Activated CD4-positive, alpha-beta T cell treated with anti-CD3 and anti-CD28 coated beads, Interleukin-2, Interleukin-4, amounts not matched to agents 100 ng/mL and 50 ng/mL, durations not matched to agents 16 hours and 8 hours (primary cell): Measurements from ENCODE around the gene ATXN3.

Experiments used
- DNase-seq: peaks from one replicate; pipeline ENCODE4 v3.0.0-alpha.2; 2020; ENCODE audit warnings: low spot score

The ATXN3 gene

DNA sequence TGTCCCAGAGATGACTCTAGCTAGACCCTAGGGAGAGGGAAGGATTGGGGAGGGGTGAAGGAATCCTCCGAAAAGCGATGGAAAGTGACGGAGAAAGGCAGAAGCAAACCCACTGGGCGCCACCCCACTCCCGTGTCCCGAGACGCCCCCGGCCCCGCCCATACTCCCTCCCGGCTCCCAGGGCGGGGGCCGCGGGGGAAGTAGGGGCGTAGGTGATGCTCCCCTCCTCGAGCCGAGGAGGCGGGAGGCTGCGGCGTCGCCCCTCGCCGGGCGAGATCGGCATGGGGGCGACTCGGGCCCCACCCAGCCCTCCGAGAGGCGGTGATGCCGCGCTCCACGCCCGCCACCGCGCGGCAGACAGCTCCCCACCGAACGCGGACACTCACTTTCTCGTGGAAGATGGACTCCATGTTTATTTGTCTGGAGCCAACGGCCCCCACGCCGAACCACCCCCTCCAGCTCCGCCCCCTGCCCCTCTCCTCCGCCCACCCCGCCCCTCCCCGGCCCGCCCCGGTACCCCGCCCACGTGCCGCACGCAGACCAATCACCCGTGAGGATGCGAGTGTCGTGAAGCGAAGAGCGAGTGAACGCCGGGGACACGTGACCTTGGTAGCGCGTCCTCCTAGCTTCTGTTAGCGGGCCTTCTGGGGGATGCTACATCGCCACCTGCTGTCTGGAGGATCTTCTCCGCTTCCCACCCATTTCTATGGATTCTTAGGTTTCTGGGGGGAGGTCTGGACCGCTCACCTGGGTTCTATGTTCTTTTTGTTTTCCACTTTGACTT, at the start of gene ATXN3:
TSS of gene ATXN3 (minus strand) at position 440 of the 784 bp plus-strand sequence. CDS start at position 410, 30 bp downstream.
- peak; percentile 98 for DNase-seq

DNA sequence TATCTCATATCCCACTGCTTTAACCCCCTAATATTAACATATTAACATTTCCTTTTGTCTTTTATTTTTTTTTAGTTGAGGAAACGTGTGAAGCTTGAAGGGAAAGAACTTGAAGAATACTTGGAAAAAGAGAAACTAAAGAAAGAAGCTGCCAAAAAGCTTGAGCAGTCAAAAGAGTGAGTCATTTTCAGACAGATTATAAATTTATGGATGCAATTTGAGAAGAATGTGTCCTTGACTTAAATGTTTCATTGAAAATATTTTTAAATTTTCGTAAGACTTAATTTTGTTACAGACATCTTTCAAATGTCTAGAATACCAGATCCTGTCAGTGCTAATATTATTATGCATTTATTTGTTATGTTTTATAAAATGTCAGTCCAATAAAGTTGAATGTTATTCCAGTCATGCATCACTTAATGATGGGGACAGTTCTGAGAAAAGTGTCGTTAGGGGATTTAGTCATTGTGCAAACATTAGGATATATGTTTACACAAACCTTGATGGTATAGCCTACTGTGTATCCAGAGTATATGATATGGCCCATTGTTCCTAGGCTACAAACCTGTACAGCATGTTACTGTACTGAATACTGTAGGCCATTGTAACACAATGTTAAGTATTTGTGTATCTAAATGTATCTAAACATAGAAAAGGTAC, 48.0 kb upstream of the ATXN3 start:
- DNase-seq, result no peak

DNA sequence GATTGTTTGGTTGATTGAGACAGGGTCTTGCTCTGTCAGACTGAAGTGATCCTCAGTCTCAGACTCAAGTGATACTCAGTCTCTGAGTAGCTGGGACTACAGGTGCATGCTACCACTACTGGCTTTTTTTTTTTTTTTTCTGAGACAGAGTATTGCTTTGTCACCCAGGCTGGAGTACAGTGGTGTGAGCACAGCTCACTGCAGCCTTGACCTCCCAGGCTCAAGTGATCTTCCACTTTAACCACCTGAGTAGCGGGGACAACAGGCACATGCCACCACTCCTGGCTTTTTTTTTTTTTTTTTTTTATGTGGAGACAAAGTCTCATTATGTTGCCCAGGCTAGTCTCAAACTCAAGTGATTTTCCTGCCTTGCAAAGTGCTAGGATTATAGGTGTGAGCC, 47.2 kb upstream of the ATXN3 start:
- no peak for DNase-seq

DNA sequence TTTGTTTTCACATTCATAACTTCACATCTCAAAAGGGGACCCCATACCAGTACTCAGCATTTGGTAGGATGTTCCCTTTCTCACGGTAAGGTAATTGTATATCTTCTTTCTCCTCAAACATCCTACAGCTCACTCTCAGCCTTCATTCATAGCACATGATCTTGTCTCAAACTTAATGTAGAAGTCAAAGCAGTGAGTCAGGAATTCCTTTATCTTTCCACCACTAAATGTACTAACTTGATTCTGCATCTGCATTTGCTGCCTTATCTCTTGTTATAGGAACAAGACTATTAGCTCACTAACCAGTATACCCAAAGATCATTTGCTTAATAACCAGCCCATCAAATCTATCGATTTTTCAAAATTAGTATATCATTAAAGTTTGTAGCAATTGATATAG, 38.3 kb upstream of the ATXN3 start:
- DNase-seq, result no peak

DNA sequence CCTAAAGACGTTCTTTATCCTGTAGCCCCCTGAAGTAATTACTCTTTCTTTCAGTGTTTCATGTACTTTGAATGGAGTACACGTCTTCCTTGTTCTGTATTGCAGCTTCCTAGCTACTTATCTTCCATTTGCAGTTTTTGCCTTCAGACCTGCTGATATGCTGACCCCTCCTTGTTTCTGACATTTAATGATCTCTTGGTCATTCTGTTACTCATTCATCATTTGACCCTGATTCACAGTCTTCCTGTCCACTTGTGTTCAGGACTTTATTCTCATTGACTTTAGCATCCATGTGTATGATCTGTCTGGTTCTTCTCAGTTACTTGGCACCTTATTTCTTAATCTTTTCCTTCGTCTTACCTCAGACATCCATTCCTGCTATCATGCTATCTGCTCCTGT, 37.6 kb upstream of the ATXN3 start:
- DNase-seq, result no peak

DNA sequence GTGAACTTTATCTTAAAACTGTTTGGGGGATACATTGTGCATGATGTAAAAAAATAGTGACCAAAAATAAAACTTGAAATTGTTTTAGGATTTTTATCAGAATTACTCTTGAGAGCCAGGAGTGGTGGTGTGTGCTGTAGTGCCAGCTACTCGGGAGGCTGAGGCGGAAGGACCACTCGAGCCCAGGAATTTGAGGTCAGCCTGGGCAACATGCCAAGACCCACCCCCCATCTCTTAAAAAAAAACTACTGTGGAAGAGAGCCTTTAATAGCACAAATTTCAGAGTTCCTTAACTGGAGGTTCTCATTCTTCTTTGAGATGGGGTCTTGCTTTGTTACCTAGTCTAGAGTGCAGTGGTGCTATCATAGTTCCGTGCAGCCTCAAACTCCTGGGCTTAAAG, 36.9 kb upstream of the ATXN3 start:
- no peak for DNase-seq

DNA sequence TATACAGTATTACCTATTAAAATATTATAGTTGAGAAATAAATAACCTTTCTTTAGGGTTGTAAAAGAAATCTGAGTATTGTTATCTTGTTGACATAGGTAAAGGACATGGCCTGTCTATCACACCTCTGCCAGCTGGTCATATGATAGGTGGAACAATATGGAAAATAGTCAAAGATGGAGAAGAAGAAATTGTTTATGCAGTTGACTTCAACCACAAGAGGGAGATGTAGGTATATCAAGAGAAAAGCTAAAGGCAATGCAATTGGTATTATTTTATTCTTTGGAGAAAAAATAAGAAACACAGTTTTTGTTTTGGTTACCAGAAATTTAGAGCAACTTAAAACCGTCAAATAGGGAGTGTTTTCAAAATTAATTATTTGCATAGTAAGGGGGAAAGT, 28.9 kb upstream of the ATXN3 start:
- no peak for DNase-seq

DNA sequence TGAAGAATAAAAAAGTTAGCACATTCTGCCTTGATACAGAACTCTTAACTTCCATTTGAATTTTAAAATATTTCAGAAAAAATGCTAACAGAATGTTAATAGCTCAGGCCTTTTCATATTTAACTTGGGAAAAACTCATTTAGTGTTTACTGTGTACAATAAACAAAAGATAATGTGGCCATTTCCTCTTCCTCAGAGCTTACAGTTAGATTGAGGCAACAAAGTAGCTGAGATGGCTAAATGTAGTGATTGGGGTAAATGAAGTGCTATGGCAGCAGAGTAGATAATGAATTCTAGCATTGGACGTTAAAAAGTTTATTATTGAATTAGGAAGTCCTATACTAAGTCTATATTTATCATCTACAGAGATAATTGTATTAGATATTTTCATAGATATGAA, 28.1 kb upstream of the ATXN3 start:
- DNase-seq, result no peak

DNA sequence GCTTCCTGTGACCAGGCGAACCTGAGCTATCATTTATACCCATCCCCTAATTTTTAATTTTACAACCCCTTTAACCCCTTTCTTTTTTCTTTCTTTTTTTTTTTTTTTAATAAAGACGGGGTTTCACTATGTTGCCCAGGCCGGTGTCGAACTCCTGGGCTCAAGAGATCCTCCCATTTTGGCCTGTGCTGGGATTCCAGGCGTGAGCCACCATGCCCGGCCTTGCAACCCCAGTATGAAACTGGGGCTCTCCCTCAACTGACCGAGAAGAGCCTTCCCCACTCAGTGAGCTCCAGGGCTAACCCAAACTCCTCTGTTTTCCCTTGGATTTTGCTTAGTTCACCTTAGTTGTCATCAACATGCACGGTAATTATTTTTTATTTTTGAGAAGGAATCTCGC, 16.4 kb upstream of the ATXN3 start:
- no peak for DNase-seq

DNA sequence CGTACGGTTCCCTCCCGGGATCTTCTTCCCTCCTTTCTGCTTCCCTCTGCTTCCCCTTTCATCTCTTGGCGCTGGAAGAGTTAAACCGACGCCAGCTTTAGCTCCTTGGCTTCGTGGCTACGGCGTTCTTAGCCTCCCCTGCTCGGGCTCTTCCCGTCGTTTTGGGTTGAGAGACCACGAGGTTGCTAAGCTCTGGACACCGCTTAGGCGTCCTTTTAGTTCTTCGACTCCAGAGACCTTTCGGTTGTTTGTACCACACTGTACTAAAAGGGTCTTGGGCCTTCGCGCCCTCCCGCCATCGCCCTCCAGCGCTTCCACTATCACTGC, 15.9 kb upstream of the ATXN3 start:
- peak; percentile 13 for DNase-seq

DNA sequence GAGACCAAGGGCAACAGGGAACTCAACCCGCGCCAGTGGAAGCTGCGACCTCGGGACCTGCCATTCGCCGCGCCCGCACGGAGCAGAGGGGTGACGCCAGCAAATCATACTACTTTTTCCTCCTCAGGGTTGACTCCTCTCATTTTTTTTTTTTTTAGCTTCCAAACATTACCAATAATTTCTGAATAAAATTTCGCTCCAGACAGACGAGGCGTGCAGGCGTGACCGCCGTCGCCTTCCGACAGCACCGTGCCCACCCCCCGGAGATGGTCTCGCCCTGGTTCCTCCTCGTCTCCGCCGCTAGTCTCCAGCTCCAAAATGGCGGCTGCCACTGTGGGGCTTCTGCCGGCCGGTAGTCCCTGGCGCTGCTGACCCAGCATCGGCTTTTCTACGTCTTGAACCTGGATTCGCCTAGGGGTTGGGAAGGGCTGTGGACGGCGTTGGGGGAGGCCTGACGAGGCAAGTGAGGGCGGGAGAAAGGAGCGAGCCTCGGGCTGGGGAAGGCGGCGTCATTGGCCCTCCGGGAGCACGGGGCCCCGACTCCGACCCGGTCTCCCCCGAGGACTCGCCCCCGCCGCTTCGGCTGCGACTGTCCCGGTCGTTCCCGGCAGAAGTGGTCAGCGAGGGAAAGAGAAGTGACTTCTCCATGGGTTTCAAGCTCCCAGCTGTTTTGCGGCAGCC, 15.4 kb upstream of the ATXN3 start, which contains the start of the genes CPSF2 and NDUFB1:
TSS of gene CPSF2 (plus strand) at position 300 of the 681 bp plus-strand sequence. CDS start 9,016 bp downstream, outside the sequence.
TSS of gene NDUFB1 (minus strand) at position 37 of the 681 bp plus-strand sequence. CDS start 4,069 bp downstream, outside the sequence.
- peak; percentile 89 for DNase-seq

DNA sequence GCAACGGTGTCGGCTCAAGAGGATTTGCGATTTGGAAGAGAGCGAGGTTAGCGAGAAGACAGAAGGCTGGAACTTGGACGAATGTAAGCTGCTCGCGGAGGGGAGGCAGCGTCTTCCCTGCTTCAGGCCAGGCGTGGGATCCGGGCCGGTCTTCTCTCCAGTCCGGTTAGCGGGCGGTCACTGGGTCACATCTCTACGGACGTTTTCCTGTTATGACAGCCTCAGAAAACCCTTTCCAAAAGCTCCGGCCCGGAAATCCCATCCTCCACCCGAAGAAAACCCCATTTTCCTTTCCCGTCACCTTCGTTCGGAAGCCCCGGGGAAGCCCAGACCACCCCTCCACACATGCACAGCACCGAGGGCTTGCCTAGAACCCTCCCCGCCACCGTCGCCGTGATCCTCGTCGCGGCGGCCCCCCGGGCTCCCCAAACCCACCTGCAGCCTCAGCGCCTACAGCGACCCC, 14.9 kb upstream of the ATXN3 start:
- DNase-seq, result no peak

DNA sequence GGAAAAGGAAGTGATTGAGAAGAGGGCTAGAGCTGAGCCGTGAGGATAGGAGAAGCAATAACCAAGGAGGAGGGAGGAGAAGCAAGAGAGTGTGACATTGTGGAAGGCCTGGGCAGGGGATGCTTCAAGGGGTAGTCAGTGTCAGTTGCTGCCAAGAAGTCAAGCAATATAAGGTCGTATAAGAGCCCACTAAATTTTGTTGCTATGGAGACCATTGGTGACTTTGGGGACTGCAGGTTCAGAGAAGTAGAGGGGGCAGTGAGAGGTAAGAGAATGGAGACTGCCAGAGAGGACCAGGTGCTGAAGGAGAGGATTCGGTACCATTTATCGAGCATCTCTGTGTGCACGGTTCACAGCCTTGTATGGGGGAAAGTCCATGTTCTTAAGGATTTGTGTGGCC, 3.1 kb upstream of the ATXN3 start:
- DNase-seq, result no peak

DNA sequence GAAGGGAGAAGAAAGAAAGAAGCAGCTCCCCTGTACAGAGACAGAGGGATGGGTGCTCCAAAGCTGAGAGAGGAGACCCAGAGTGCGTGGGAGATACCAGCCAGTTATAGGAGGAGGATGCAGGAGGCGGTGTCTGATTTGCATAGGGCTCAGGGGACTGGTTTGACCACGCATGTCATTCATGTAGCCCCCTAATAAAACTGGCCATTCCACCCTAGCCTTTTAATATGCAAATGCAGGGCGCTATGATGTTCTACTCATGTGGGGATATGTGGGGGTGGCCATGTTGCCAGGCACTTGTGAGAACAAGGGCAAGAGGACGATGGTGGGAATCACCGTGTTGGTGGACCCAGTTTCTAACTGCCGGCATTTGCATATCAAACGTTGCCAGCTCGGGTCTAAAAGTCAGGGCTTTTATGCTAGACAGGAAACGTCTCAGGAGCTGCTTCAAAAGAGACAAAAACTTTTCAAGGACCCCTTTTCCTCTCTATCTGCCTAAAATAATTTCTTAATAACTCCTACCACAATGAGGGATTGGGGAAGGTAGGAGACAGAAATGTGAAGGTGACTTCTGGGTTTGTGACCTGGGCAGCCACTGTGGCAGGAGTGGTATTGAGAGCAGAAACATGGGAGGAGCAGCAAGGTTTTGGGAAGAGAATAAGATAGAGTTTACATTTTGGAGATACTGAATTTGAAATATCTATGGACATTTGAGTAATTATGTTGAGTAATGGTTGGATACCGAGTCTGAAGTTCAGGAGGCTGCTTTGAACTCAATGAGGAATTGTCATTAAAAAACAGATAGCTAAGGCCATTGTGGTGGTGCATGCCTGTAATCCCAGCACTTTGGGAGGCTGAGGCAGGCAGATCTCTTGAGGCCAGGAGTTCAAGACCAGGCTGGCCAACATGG, 2.2 kb upstream of the ATXN3 start:
- no peak for DNase-seq

DNA sequence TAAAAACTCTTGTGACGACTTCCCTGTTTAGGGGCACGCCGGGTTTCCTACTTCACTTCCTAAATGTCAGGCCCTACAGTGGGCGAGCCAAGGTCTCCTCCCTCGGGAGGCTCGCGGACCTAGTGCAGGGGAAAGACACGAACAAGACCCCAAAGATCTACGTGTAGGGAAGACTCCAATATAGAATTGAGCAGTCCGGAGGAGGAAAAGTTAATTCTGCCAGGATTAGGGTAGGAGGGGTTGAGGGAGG, 564 bp downstream of the ATXN3 start:
- no peak for DNase-seq

DNA sequence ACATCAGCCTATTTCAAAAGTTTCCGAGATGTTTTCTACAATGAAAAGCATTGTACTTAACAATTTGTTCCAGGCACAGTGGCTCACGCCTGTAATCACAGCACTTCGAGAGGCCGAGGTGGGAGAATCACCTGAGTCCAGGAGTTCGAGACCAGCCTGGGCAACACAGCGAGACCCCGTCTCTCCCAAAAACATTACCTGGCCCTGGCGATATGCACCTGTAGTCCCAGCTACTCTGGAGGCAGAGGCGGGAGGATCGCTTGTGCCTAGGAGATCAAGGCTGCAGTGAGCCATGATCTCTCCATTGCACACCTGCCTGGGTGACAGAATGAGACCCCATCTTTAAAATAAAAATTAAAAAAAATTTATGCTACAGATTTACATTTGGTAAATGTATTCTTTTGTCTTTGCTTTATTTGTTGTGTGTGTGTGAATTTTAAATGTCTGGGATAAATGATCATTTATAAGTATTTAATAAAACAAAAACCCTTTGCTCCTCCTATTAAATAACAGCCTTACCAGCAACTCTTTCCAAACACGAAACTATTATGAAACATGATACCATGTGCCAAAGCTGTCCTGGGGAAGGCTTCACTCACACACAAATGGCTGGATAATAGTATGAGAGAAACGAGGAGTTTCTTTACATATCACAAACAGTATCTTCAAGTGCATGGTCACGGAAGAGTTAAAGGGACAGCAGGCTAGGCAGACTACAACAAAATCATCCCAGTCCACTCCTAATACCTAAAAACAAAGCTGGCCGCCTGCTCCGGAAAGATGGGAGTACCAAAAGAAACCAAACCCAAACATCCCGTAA, 1.1 kb downstream of the ATXN3 start:
- no peak for DNase-seq

DNA sequence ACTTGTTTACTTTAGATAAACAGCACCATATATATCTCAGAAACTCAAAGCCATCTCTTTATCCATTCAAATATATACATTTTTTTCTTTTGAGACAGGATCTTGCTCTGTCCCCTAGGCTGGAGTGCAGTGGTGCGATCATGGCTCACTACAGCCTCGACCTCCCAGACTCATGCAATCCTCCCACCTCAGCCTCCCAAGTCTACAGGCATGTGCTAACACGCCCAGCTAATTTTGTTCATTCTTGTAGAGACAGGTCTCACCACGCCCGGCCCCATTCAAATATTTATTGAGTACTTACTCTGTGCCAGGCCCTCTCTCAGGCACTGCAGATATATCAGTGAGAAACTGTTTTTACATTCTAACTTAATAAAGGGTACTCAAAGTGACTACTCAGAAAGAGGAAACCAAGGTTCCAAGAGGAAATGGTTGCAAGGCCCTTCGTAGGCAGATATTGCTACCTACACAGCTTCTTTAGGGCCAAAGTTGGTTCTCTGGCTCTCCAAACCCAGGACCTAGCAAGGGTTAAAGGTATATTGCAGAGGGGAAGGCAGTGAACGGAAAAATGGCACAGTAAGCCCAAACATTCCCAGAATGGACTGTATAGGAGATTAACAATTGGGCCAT, 2.9 kb downstream of the ATXN3 start:
- DNase-seq, result no peak

DNA sequence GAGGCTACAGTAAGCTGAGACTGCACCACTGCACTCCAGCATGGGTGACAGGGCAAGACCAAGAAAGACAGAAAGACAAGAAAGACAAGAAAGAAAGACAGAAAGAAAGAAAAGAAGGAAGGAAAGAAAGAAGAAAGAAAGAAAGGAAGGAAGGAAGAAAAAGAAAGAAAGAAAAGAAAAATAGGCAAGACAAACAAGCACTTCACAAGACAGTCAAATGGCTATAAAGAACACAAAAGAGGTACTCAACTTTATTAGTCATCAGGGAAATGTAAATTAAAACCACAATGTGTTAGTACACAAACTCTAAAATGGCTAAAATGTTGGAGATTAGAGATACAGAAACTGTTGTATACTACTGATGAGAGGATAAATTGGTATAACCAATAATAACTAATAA, 6.6 kb downstream of the ATXN3 start:
- DNase-seq, result no peak

DNA sequence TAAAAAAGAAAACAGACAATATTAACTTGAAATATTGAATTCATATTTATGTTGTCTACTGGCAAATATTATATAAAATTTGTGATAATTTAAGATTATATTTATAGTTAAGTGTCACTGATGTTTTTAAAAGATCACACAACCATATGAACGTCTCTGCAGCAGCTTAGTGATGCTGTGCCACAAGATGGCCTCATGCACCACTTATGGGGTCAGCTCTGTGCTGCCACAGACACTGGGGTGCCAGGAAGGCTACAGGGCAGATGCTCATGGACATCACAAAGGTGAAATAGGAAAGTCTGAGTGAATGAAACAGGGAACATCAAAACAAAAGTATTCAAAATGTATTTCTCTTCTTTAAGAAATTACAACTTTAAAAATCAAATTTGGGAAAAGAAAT, 13.1 kb downstream of the ATXN3 start:
- DNase-seq, result no peak

DNA sequence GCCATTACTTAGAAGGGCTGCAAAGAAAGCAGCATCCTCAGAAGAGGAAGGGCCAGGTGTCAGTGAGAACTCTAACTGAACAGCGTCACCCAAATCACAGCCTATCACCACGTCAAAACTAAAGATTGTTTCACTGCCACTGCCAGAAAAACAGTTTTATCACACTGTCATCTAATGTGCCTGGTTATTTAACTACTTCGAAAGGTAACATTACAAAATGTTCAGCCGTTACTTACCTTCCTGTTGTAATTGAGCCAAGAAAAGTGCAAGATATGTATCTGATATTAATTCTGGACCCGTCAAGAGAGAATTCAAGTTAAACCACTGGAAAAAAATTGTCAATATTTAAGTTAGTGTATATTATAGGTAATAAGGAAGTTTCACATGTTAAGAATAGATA, 17.9 kb downstream of the ATXN3 start:
- DNase-seq, result no peak

DNA sequence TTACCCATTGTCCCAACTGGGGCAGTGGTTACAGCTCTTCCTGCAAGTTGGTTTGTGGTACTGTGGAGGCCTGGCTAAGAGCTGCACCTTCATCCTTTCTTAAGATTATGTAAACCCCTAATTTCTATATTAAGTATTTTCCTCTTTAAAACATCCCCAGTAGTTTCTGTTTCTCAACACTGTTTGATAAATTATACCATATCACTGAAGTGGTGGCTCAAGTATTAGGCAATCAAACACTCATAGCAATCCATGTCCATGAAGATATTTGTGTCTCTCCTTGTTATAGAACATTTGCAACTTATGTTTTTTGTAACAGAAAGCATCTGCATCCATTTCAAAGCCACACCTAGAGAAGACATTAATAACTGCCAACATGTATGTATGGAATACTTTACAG, 31.8 kb downstream of the ATXN3 start:
- no peak for DNase-seq
